ENCODE data around the gene SPINT4. TPM values are rescaled to one million over a fixed set of nuclear protein-coding genes. Genes with fewer than 3 reads are reported as not detected.
"Not testable (repeated sequence)": the region's sequence is repeated elsewhere in the genome, so short reads cannot be mapped to it uniquely, and the experiment has no call there.

SPINT4 gene
- total and polyA plus RNA-seq, 4 donors = not detected

GRCh38 chr20:45761966-45762365, 39.8 kb downstream of the SPINT4 start:
- not testable (repeated sequence) for H3K4me3 ChIP-seq (ENCODE audit: low read depth, low read length); H3K9me3 ChIP-seq (ENCODE audit: control insufficient read depth, insufficient read depth, low read length); H3K4me1 ChIP-seq (ENCODE audit: control insufficient read depth, insufficient read depth, low read length); H3K27me3 ChIP-seq (ENCODE audit: control insufficient read depth, insufficient read depth, low read length); H3K27ac ChIP-seq (ENCODE audit: low read depth, low read length); H3K36me3 ChIP-seq (ENCODE audit: control insufficient read depth, insufficient read depth, low read length); DNase-seq (ENCODE audit: low read depth in 4 of 6, low spot score in 6 of 6)
- WGBS (ENCODE audit: insufficient coverage) = 87% methylated on average over 5 of the region's 12 CpGs

GRCh38 chr20:45764618-45765282, 42.6 kb downstream of the SPINT4 start:
- 73% methylated on average over 5 of the region's 13 CpGs for WGBS (ENCODE audit: insufficient coverage)
- H3K36me3 ChIP-seq (ENCODE audit: control insufficient read depth, insufficient read depth, low read length) = not testable (repeated sequence)

GRCh38 chr20:45765307-45765875, 43.2 kb downstream of the SPINT4 start:
- peak in 1 of 6 donors; percentile 62 for DNase-seq (ENCODE audit: low read depth in 4 of 6, low spot score in 6 of 6)

More at GRCh38 chr20:45764618-45765282, 42.6 kb downstream of the SPINT4 start:
- not testable (repeated sequence) for DNase-seq (ENCODE audit: low read depth in 4 of 6, low spot score in 6 of 6); H3K4me1 ChIP-seq (ENCODE audit: control insufficient read depth, insufficient read depth, low read length); H3K4me3 ChIP-seq (ENCODE audit: low read depth, low read length); H3K9me3 ChIP-seq (ENCODE audit: control insufficient read depth, insufficient read depth, low read length); H3K27me3 ChIP-seq (ENCODE audit: control insufficient read depth, insufficient read depth, low read length); H3K27ac ChIP-seq (ENCODE audit: low read depth, low read length)

GRCh38 chr20:45765980-45766379, 43.8 kb downstream of the SPINT4 start:
- no peak overlapping the region for H3K27ac ChIP-seq (ENCODE audit: low read depth, low read length)
- no peak for DNase-seq (ENCODE audit: low read depth in 4 of 6, low spot score in 6 of 6)
- H3K27me3 ChIP-seq (ENCODE audit: control insufficient read depth, insufficient read depth, low read length) = no peaks in the 10 kb centered on the region
- H3K36me3 ChIP-seq (ENCODE audit: control insufficient read depth, insufficient read depth, low read length) = no peaks in the 10 kb centered on the region
- H3K9me3 ChIP-seq (ENCODE audit: control insufficient read depth, insufficient read depth, low read length) = no peaks in the 10 kb centered on the region
- H3K4me3 ChIP-seq (ENCODE audit: low read depth, low read length) = no peak overlapping the region
- H3K4me1 ChIP-seq (ENCODE audit: control insufficient read depth, insufficient read depth, low read length) = no peaks in the 10 kb centered on the region
- 64% methylated on average over 2 of the region's 3 CpGs for WGBS (ENCODE audit: insufficient coverage)

More at GRCh38 chr20:45765307-45765875, 43.2 kb downstream of the SPINT4 start:
- Histone ChIP-seq H3K9me3 (ENCODE audit: control insufficient read depth, insufficient read depth, low read length) (no peaks in the 10 kb centered on the region), H3K4me1 (ENCODE audit: control insufficient read depth, insufficient read depth, low read length) (no peaks in the 10 kb centered on the region), H3K27ac (ENCODE audit: low read depth, low read length) (no peak overlapping the region), H3K4me3 (ENCODE audit: low read depth, low read length) (no peak overlapping the region), H3K36me3 (ENCODE audit: control insufficient read depth, insufficient read depth, low read length) (no peaks in the 10 kb centered on the region), H3K27me3 (ENCODE audit: control insufficient read depth, insufficient read depth, low read length) (no peaks in the 10 kb centered on the region)
- no CpG with 5 or more reads among the region's 4 CpGs for WGBS (ENCODE audit: insufficient coverage)

- Histone ChIP-seq H3K9me3 (ENCODE audit: control insufficient read depth, insufficient read depth, low read length) (no peaks in the 10 kb centered on the region), H3K4me3 (ENCODE audit: low read depth, low read length) (no peak overlapping the region), H3K4me1 (ENCODE audit: control insufficient read depth, insufficient read depth, low read length) (peaks cover 7% of the 10 kb centered on the region)
Observed at GRCh38 chr20:45768479-45768878, 46.3 kb downstream of the SPINT4 start.

DNA sequence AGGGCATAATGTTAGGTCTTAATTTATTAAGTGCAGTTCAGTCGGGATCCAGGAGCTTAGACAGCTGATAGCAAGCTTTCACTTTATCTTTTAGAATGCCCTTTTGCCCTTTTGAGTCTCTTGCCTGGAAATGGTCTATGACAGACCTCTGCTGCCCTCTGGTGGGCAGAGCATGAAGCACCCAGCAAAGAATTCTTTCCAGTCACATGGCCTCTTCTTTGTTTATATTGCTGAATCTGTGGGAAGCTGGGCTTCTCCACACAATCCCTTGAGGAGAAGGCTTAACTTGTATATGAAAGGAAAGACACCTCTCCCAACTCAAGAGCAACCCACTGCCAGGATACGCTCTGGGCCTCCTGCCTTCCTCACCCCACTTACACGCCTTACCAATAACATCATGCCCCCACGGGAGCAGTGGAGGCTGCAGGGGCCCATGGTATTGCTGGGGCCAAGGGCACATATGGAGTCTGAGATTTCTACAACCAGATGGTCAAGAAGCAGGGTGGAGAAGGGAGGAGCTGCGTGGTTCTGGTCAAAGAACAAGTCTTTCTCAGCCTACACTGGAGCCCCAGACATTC, 49.1 kb downstream of the SPINT4 start:
- 10% methylated on average over 2 of the region's 5 CpGs for WGBS (ENCODE audit: insufficient coverage)
- Histone ChIP-seq H3K4me3 (ENCODE audit: low read depth, low read length) (no peak overlapping the region), H3K9me3 (ENCODE audit: control insufficient read depth, insufficient read depth, low read length) (no peaks in the 10 kb centered on the region), H3K27ac (ENCODE audit: low read depth, low read length) (peak overlapping the region; percentile 18), H3K27me3 (ENCODE audit: control insufficient read depth, insufficient read depth, low read length) (no peaks in the 10 kb centered on the region), H3K4me1 (ENCODE audit: control insufficient read depth, insufficient read depth, low read length) (peaks cover 7% of the 10 kb centered on the region), H3K36me3 (ENCODE audit: control insufficient read depth, insufficient read depth, low read length) (no peaks in the 10 kb centered on the region)
- DNase-seq (ENCODE audit: low read depth in 4 of 6, low spot score in 6 of 6) = peak; percentile 62 to 96 (median 77)

More at GRCh38 chr20:45768479-45768878, 46.3 kb downstream of the SPINT4 start:
- H3K36me3 ChIP-seq (ENCODE audit: control insufficient read depth, insufficient read depth, low read length) = no peaks in the 10 kb centered on the region
- no peaks in the 10 kb centered on the region for H3K27me3 ChIP-seq (ENCODE audit: control insufficient read depth, insufficient read depth, low read length)
- H3K27ac ChIP-seq (ENCODE audit: low read depth, low read length) = no peak overlapping the region
- no peak for DNase-seq (ENCODE audit: low read depth in 4 of 6, low spot score in 6 of 6)

- no peaks in the 10 kb centered on the region for H3K9me3 ChIP-seq (ENCODE audit: control insufficient read depth, insufficient read depth, low read length)
- H3K36me3 ChIP-seq (ENCODE audit: control insufficient read depth, insufficient read depth, low read length) = no peaks in the 10 kb centered on the region
- no peak overlapping the region for H3K4me3 ChIP-seq (ENCODE audit: low read depth, low read length)
- no peak for DNase-seq (ENCODE audit: low read depth in 4 of 6, low spot score in 6 of 6)
- peaks cover 7% of the 10 kb centered on the region for H3K4me1 ChIP-seq (ENCODE audit: control insufficient read depth, insufficient read depth, low read length)
- H3K27ac ChIP-seq (ENCODE audit: low read depth, low read length) = no peak overlapping the region
- WGBS (ENCODE audit: insufficient coverage) = 70% methylated on average over 1 of the region's 3 CpGs
- H3K27me3 ChIP-seq (ENCODE audit: control insufficient read depth, insufficient read depth, low read length) = no peaks in the 10 kb centered on the region
Observed at GRCh38 chr20:45772693-45773092, 50.5 kb downstream of the SPINT4 start.

- no peaks in the 10 kb centered on the region for H3K9me3 ChIP-seq (ENCODE audit: control insufficient read depth, insufficient read depth, low read length)
- H3K4me1 ChIP-seq (ENCODE audit: control insufficient read depth, insufficient read depth, low read length) = peaks cover 11% of the 10 kb centered on the region
- H3K27me3 ChIP-seq (ENCODE audit: control insufficient read depth, insufficient read depth, low read length) = no peaks in the 10 kb centered on the region
- H3K4me3 ChIP-seq (ENCODE audit: low read depth, low read length) = no peak overlapping the region
- no peak overlapping the region for H3K27ac ChIP-seq (ENCODE audit: low read depth, low read length)
- H3K36me3 ChIP-seq (ENCODE audit: control insufficient read depth, insufficient read depth, low read length) = no peaks in the 10 kb centered on the region
- no peak for DNase-seq (ENCODE audit: low read depth in 4 of 6, low spot score in 6 of 6)
- WGBS (ENCODE audit: insufficient coverage) = 86% methylated on average over 1 of the region's 2 CpGs
Observed at GRCh38 chr20:45774945-45775344, 52.8 kb downstream of the SPINT4 start.

- DNase-seq (ENCODE audit: low read depth in 4 of 6, low spot score in 6 of 6) = no peak
- H3K36me3 ChIP-seq (ENCODE audit: control insufficient read depth, insufficient read depth, low read length) = no peaks in the 10 kb centered on the region
- H3K9me3 ChIP-seq (ENCODE audit: control insufficient read depth, insufficient read depth, low read length) = no peaks in the 10 kb centered on the region
- H3K4me1 ChIP-seq (ENCODE audit: control insufficient read depth, insufficient read depth, low read length) = peaks cover 12% of the 10 kb centered on the region
- H3K4me3 ChIP-seq (ENCODE audit: low read depth, low read length) = no peak overlapping the region
- no peaks in the 10 kb centered on the region for H3K27me3 ChIP-seq (ENCODE audit: control insufficient read depth, insufficient read depth, low read length)
- WGBS (ENCODE audit: insufficient coverage) = 96% methylated on average over 4 of the region's 6 CpGs
- no peak overlapping the region for H3K27ac ChIP-seq (ENCODE audit: low read depth, low read length)
Observed at GRCh38 chr20:45775411-45775810, 53.3 kb downstream of the SPINT4 start.
